Measurements from ENCODE around the gene MAP3K15. TPM values are rescaled to one million over a fixed set of nuclear protein-coding genes. Genes with fewer than 3 reads are reported as not detected.

MAP3K15 gene
- total RNA-seq, 1 donor from 2014 or later: 1.7 TPM

- H3K36me3 Mint-ChIP-seq (ENCODE audit: low read depth, unreplicated experiment): no peaks in the 10 kb centered on the region
- H3K27me3 Mint-ChIP-seq (ENCODE audit: unreplicated experiment): peaks cover 1% of the 10 kb centered on the region
- TF ChIP-seq, protein P1, sequence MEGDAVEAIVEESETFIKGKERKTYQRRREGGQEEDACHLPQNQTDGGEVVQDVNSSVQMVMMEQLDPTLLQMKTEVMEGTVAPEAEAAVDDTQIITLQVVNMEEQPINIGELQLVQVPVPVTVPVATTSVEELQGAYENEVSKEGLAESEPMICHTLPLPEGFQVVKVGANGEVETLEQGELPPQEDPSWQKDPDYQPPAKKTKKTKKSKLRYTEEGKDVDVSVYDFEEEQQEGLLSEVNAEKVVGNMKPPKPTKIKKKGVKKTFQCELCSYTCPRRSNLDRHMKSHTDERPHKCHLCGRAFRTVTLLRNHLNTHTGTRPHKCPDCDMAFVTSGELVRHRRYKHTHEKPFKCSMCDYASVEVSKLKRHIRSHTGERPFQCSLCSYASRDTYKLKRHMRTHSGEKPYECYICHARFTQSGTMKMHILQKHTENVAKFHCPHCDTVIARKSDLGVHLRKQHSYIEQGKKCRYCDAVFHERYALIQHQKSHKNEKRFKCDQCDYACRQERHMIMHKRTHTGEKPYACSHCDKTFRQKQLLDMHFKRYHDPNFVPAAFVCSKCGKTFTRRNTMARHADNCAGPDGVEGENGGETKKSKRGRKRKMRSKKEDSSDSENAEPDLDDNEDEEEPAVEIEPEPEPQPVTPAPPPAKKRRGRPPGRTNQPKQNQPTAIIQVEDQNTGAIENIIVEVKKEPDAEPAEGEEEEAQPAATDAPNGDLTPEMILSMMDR (IDR thresholded peaks at IDR 0.05; ENCODE audit: unreplicated experiment): no peak
- no peaks in the 10 kb centered on the region for H3K4me1 Mint-ChIP-seq (ENCODE audit: unreplicated experiment)
- no peaks in the 10 kb centered on the region for H3K9me3 Mint-ChIP-seq (ENCODE audit: unreplicated experiment)
- DNase-seq (ENCODE audit: low spot score): no peak
- H3K27ac Mint-ChIP-seq (ENCODE audit: unreplicated experiment): no peak overlapping the region
- no peak overlapping the region for H3K4me3 Mint-ChIP-seq (ENCODE audit: unreplicated experiment)
These were observed 122.6 kb downstream of the MAP3K15 start for GRCh38 chrX:19392703-19393102.

GRCh38 chrX:19392078-19392477, 123.2 kb downstream of the MAP3K15 start:
- no peaks in the 10 kb centered on the region for H3K36me3 Mint-ChIP-seq (ENCODE audit: low read depth, unreplicated experiment)
- no peaks in the 10 kb centered on the region for H3K4me1 Mint-ChIP-seq (ENCODE audit: unreplicated experiment)
- DNase-seq (ENCODE audit: low spot score): no peak
- H3K9me3 Mint-ChIP-seq (ENCODE audit: unreplicated experiment): no peaks in the 10 kb centered on the region
- peaks cover 1% of the 10 kb centered on the region for H3K27me3 Mint-ChIP-seq (ENCODE audit: unreplicated experiment)
- no peak overlapping the region for H3K4me3 Mint-ChIP-seq (ENCODE audit: unreplicated experiment)
- TF ChIP-seq, protein P1 (IDR thresholded peaks at IDR 0.05; ENCODE audit: unreplicated experiment): no peak
- H3K27ac Mint-ChIP-seq (ENCODE audit: unreplicated experiment): no peak overlapping the region

GRCh38 chrX:19389227-19389845, 126.0 kb downstream of the MAP3K15 start:
- no peaks in the 10 kb centered on the region for H3K9me3 Mint-ChIP-seq (ENCODE audit: unreplicated experiment)
- peaks cover 1% of the 10 kb centered on the region for H3K27me3 Mint-ChIP-seq (ENCODE audit: unreplicated experiment)

DNA sequence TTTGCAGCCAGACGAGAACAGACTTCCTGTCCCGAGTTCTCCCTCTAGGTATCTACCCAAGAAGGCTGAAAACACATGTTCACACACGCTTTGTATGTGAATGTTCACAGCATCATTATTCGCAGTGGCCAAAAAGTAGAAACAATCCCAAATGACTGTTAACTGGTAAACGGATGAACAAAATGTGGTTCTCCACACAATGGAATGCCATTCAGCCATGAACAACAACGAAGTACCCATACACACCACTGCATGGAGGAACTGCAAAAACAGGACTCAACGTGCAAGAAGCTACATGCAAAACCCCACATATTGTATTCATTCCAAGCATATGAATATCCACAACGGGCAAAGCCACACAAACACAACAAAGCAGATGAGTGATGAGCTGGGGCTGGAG, 126.6 kb downstream of the MAP3K15 start:
- TF ChIP-seq, protein P1 (IDR thresholded peaks at IDR 0.05; ENCODE audit: unreplicated experiment): no peak
- Mint-ChIP-seq H3K4me1 (ENCODE audit: unreplicated experiment) (no peaks in the 10 kb centered on the region), H3K9me3 (ENCODE audit: unreplicated experiment) (no peaks in the 10 kb centered on the region), H3K27ac (ENCODE audit: unreplicated experiment) (no peak overlapping the region), H3K36me3 (ENCODE audit: low read depth, unreplicated experiment) (no peaks in the 10 kb centered on the region), H3K4me3 (ENCODE audit: unreplicated experiment) (no peak overlapping the region), H3K27me3 (ENCODE audit: unreplicated experiment) (peaks cover 1% of the 10 kb centered on the region)
- no peak for DNase-seq (ENCODE audit: low spot score)

More at GRCh38 chrX:19389227-19389845, 126.0 kb downstream of the MAP3K15 start:
- TF ChIP-seq, protein P1 (IDR thresholded peaks at IDR 0.05; ENCODE audit: unreplicated experiment): no peak
- Mint-ChIP-seq H3K4me1 (ENCODE audit: unreplicated experiment) (no peaks in the 10 kb centered on the region), H3K36me3 (ENCODE audit: low read depth, unreplicated experiment) (no peaks in the 10 kb centered on the region), H3K27ac (ENCODE audit: unreplicated experiment) (no peak overlapping the region), H3K4me3 (ENCODE audit: unreplicated experiment) (no peak overlapping the region)
- no peak for DNase-seq (ENCODE audit: low spot score)

DNA sequence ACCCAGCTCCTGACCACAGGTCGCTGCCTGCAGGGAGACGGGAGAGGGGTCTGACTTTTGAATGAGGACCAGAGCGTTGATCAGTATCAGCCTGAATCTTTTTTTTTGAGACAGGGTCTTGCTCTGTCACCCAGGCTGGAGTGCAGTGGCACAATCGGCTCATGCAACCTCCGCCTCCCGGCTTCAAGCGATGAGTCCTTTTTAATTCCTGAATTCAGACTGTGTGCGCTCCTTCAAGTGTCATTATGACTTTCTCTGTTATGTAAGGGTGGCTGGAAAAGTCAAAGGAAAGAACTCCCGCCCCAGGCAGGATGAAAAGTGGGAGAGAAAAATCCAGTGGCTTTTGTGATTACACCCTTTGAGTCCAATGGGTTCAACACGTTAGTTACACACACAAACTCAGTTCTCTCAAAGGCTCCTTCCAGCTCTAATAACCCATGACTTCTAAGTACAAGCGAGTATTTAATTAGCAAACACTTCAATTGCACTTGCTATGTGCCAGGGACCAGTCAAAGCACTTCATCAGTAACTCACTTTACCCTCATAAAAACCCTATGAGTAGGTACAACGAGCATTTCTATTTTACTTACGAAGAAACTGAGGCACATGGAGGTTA, 127.1 kb downstream of the MAP3K15 start:
- no peaks in the 10 kb centered on the region for H3K36me3 Mint-ChIP-seq (ENCODE audit: low read depth, unreplicated experiment)
- H3K27ac Mint-ChIP-seq (ENCODE audit: unreplicated experiment): no peak overlapping the region
- peaks cover 1% of the 10 kb centered on the region for H3K27me3 Mint-ChIP-seq (ENCODE audit: unreplicated experiment)
- no peaks in the 10 kb centered on the region for H3K4me1 Mint-ChIP-seq (ENCODE audit: unreplicated experiment)
- no peaks in the 10 kb centered on the region for H3K9me3 Mint-ChIP-seq (ENCODE audit: unreplicated experiment)
- TF ChIP-seq, protein P1 (IDR thresholded peaks at IDR 0.05; ENCODE audit: unreplicated experiment): no peak
- H3K4me3 Mint-ChIP-seq (ENCODE audit: unreplicated experiment): no peak overlapping the region
- no peak for DNase-seq (ENCODE audit: low spot score)

Data from endothelial cell (in vitro differentiated cells).